HG03103 (cell line): Measurements from ENCODE around the gene KARS1.

Source experiments
- ATAC-seq: cut with Tn5 transposase; IDR thresholded peaks from one replicate; pipeline ENCODE4 v1.9.1; 2021; ENCODE audit warnings: low read depth; ENCODE audit not compliant: unreplicated experiment

The KARS1 gene

DNA sequence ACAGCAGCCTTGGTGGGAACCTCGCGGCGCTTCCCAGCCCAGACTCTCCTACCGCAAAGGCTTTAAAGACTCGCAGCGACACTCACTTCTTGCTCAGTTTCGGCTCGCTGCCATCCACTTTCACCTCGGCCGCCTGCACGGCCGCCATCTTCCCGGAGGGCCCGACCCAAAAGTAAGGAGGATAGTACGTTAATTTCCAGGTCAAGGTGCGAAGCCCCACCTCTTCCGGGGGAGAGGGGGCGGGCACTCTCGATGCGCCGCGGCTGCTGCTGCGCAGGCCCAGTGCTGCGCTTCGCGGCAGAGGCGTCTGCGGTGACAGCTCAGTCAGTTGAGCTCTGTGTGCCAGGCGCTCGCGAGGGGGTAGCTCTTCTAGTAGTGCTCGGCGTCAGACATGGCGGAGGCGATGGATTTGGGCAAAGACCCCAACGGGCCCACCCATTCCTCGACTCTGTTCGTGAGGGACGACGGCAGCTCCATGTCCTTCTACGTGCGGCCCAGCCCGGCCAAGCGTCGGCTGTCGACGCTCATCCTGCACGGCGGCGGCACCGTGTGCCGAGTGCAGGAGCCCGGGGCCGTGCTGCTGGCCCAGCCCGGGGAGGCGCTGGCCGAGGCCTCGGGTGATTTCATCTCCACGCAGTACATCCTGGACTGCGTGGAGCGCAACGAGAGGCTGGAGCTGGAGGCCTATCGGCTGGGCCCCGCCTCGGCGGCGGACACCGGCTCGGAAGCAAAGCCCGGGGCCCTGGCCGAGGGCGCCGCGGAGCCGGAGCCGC lies at the start of gene KARS1, which contains the start of gene TERF2IP:
Gene KARS1, minus strand, starts transcription at position 174 of the 773 bp plus-strand sequence. Its CDS starts 26 bp downstream, at position 148.
Gene TERF2IP, plus strand, starts transcription at position 282 of the 773 bp plus-strand sequence. Its CDS starts 110 bp downstream, at position 392.
- peak; percentile 83 for ATAC-seq

DNA sequence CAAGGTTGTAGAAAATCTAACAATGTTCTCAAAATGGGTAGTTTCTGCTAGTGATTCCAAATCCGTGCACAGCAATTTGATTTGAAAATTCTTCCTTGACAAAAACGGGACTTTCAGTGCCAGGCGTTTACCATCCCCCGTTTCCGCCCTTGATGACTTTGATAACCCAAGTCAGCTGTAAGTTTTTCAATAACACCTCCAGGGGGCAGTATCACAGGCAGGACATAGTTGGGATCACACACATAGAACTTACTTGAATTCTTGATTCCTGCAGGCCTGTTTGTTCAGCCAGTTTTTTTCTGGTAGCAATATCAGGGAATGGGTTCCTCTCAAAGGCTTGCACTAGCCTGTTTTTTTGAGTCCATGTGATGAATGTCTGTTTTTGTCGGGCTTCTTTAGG lies 48.2 kb upstream of the KARS1 start:
- no peak for ATAC-seq

GRCh38 chr16:75687361-75687760 lies 39.9 kb upstream of the KARS1 start:
- peak; percentile 76 for ATAC-seq

- no peak for ATAC-seq
Observed at GRCh38 chr16:75682308-75682707, 34.8 kb upstream of the KARS1 start.

DNA sequence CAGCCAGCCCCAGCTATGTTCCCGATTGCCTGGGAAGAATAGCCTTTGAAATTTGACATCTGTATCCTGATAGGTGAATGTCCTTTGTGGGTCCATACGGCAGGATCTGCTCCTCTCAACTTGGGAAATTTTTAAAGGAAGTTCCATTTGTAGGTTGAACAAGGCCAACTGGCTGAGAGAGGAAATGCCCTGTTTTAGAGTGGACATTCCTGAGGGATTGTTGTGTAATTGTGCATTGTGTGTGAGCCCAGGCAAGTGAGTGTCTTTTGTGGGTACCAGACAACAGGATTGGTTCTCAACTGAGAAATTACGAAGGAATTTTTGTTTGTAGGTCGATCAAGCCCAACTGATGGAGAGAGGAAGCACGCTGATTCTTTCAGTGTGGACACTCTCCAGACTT lies 31.9 kb upstream of the KARS1 start:
- no peak for ATAC-seq

DNA sequence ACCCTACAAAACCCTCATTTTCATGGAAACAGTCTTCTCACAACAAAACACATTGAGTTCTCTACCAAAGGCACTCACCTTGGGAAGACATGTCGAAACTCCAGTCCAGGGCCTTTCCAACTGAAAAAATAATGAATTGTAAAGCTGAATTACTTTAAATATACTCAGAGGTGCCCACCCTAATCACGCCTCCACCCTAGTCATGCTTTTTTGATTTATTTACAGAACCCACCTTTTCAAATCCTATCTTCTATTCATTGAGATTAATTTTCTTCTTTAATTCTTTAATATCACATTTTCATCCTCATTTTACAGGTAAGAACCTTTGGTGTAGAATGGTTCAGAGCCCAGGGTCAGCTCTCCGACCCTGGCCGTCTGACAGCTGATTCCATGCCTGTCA lies 29.4 kb upstream of the KARS1 start, which contains the start of gene CPHXL2:
Gene CPHXL2, minus strand, starts transcription at position 101 of the 400 bp plus-strand sequence. Its CDS starts 10 bp downstream, at position 91.
- ATAC-seq: no peak

DNA sequence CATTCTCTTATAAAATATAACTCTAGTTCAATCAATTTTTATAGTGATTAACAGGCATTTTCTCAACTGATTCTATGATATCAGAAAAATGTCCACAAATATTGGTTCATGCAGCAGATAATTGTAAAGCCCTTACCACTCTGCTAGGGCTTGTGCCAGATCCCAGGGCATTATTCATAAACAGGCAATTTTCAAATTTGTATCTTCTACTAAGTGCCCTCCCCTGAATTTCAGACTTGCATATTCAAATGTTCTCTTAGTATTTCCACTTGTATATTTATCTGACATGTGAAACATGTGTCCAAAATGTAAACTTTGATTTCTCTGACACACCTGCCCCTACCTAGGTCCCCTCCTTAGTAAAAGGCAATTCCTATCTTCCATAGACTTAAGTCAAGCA lies 20.0 kb upstream of the KARS1 start:
- ATAC-seq: no peak

DNA sequence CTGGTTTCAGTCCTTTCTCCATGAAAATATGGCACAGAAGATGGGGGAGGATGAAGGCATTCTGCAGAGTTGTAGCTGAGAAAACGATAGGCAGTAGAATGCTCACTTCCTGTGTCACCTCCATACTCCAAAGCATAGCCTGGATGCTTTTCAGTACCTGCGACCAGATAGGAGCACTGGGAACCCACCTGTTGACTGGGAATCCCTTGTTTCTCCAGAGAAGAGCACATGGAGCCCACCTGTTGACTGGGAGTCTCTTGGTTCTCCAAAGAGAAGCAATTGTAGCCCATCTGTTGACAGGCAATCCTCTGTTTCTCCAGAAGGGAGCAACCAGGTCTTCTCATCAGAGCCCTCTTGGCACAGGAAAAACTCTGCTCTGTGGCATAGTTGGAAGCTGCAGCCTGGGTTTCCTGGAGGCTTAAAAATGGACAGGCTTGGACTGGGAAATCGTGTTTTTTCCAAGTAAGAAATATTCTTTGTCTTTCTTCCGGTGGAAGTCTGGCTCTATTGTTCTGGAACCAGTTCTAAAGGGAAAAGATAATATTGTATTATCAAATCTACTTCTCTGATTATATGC lies 13.3 kb upstream of the KARS1 start:
- no peak for ATAC-seq

GRCh38 chr16:75660321-75660720 lies 12.9 kb upstream of the KARS1 start:
- ATAC-seq: no peak

DNA sequence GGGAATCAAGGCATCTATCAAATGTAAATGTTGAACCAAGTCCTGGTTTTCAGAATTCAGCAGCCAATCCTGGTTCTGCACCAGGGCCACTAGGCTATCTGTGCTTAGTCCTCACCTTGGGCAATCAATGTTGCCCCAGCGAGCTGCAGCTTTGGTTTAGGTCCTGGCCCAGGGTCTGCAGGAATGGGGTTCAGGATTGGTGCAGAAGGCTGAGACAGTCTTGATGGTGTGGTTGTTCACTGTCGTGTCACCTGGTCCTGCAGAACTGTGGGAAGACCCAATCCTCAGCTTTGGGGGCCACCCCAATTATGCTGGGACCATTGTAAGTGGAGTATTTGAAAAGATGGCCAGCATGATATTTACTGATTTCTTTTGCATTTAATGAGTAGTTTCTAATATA lies 10.7 kb upstream of the KARS1 start:
- ATAC-seq: no peak

DNA sequence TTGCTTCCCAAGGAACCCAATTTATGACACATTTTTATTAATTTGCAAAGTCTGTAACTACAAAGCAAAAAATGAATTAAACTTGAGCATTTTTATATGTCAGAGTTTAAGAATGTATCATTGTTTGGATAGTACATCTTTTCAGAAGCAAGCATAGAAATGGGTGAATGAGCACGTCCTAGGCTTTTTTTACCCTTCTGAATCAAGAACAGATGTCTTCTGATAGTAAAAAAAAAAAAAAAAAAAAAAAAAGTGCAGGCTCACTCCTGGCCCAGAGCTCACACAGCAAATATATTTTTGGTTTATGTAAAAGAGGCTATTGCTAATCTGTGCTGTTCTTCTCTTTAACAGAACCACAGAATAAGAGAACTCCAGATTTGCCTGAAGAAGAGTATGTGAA lies 6.5 kb upstream of the KARS1 start:
- ATAC-seq: no peak

DNA sequence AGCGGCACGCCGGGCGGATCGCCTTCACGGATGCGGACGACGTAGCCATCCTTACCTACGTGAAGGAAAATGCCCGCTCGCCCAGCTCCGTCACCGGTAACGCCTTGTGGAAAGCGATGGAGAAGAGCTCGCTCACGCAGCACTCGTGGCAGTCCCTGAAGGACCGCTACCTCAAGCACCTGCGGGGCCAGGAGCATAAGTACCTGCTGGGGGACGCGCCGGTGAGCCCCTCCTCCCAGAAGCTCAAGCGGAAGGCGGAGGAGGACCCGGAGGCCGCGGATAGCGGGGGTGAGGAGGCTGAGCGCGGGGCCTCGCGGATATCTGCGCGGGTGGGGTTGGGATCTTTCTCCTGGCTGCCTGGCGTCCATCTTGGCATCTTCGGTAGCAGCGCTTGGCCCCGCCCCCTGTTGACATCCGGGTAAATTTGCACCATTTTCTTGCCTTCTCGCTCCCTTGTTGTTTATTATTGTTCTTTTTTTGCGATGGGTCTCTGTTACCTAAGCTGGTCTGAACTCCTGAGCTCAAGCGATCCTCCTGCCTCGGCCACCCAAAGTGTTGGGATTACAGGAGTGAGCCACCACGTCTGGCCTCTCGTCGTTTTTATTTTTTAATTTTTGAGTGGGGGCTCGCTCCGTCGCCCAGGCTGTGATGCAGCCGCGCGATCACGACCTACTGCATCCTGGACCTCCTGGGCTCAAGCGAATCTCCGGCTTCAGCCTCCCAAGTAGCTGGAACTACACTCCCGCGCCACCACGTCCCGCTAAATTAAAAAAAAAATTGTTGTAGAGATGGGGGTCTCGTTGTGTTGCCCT lies 1.0 kb upstream of the KARS1 start:
- peak; percentile 24 for ATAC-seq

- peak; percentile 19 for ATAC-seq
Observed at GRCh38 chr16:75647112-75647491, 363 bp downstream of the KARS1 start.

GRCh38 chr16:75644240-75645012 lies 3.0 kb downstream of the KARS1 start:
- no peak for ATAC-seq

DNA sequence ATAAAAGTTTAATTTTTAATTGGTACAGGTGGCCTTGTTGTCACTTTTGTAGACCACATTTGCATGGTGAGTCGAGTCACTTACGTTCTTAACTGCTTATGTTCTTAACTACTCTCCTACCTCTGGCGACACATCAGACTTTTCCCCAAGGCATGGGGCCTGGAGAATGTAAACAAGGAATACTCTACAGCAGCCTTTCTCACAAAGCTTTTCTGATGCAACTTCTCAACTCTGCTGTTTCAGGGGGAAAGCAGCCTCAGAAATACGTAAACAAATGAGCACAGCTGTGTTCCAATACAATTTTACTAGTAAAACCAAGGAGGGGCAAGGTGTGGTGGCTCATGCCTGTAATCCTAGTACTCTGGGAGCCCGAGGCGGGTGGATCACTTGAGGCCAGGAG lies 6.9 kb downstream of the KARS1 start:
- ATAC-seq: no peak

- ATAC-seq: no peak
Observed at GRCh38 chr16:75635036-75635435, 12.4 kb downstream of the KARS1 start.

DNA sequence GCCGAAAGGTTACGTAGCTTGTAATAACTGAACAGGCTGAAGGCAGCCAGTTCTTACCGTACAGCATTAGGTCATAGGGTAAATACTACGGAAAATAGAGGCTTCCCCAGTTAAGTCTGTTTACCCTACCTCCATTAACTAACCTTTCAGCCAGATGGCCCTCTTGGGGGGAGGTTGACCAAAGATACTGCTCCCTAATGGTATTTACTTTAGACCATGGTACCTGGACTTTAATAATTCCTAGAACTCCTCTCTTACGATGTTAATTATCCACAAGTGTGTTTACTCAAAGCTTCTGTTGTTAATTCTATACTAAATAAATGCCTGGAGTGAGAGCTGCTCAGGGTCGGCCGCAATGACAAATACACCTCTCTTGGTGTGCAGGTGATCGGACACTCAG lies 14.6 kb downstream of the KARS1 start:
- no peak for ATAC-seq

GRCh38 chr16:75630052-75630451 lies 17.4 kb downstream of the KARS1 start:
- ATAC-seq: no peak

DNA sequence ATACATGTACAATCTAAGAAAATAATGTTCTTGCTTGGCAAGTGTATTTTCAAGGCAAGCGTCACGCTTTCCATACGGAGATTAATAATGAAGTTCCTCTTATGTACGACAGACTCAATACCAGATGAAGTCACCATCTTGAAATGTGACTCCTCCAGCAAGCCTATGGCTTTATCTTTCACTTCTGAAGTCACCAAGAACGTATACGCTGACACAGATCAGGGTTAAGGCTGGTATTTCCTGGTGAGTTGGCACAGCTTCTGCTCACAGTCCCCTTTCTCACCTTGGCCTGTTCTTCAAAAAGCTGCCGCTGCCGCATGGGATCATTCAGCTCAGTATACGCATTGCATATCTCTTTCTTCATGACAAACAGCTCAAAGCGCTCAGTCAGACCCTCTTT lies 18.3 kb downstream of the KARS1 start:
- ATAC-seq: no peak

GRCh38 chr16:75628351-75628750 lies 19.1 kb downstream of the KARS1 start:
- ATAC-seq: no peak

GRCh38 chr16:75627851-75628250 lies 19.6 kb downstream of the KARS1 start:
- ATAC-seq: no peak
